HPDE6-E6E7 (cell line): ENCODE measurements around the gene KRTAP10-10.
"Not testable (repeated sequence)": the region's sequence is repeated elsewhere in the genome, so short reads cannot be mapped to it uniquely, and the experiment has no call there.

ENCODE experiments used
- DNase-seq: peaks from one replicate; pipeline ENCODE4 v3.0.0; 2011; ENCODE audit warnings: missing footprints; ENCODE audit errors: extremely low spot score

Gene KRTAP10-10, protein sequence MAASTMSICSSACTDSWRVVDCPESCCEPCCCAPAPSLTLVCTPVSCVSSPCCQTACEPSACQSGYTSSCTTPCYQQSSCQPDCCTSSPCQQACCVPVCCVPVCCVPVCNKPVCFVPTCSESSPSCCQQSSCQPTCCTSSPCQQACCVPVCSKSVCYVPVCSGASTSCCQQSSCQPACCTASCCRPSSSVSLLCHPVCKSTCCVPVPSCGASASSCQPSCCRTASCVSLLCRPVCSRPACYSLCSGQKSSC

DNA sequence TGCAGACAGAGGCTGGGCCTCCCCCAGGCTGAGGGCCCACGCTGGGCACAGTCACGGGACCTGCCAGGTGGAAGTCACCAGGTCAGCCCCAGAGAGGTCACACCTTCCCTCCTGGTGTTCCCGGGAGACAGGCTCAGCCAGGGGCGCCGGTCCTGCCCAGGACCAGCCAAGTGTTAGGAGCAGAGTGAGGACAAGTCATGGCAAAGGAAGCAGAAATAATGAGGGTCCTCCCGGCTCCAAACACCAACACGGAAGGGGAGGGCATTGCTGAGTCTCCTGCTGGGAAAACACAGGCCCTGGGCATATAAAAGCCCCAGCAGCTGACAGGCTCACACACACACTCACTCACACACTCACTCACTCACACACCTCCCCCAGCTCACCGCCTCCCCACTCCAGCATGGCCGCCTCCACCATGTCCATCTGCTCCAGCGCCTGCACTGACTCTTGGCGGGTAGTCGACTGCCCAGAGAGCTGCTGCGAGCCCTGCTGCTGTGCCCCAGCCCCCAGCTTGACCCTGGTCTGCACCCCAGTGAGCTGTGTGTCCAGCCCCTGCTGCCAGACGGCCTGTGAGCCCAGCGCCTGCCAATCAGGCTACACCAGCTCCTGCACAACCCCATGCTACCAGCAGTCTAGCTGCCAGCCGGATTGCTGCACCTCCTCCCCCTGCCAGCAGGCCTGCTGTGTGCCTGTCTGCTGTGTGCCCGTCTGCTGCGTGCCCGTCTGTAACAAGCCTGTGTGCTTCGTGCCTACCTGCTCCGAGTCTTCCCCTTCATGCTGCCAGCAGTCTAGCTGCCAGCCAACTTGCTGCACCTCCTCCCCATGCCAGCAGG lies at the start of gene KRTAP10-10:
Gene KRTAP10-10, plus strand, starts transcription at position 339 of the 833 bp plus-strand sequence. Its CDS starts 62 bp downstream, at position 401.
- no peak for DNase-seq

DNA sequence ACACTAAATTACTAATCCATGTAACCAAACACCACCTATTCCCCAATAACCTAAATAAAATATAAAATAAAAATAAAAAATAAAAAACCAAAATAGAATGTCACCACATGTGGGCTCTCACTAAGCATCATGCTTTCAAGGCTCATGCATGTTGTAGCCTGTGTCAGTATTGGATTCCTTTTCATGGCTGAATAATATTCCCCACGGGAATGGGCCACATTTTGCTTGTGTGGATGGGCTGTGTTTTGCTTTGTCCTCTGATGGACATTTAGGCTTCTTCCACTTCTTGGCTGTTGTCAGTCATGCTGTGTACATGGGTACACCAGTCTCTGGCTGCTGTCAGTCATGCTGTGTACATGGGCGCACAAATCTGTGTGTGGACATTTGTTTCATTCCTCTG lies 48.1 kb upstream of the KRTAP10-10 start:
- DNase-seq = no peak

DNA sequence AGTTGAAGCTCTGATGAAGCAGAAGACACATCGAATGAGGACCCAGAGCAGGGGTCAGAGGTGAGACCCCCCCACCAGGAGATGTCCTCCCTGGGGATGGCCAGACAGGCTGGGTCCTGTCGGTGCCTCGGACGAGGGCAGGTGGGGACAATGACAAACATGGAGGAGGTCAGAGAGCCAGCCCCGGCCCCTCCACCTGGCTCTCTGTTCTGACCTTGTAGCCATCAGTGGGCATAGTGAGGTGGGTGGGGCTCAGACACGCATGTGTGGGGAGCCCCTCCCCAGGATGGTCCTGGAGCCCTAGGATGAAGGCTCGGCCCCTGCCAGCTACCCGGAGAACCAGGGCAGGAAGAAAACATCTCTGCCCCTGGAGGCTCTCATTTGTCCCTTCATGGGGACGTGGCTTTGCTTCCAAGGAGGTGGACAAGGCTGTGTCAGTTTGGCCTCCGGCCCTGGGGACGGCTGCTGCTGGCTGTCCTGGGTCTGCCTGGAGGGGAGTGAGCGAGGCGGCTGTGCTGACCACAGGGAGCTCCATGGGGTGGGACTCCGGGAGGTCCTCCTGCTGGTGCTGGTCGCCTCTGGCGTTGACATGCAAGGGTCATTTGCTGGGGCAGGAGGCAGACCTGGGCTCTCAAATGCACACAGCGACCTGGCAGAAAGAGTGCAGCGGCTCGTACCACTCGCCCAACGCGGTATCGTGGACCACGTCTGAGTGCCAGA lies 47.4 kb upstream of the KRTAP10-10 start:
- no peak for DNase-seq

DNA sequence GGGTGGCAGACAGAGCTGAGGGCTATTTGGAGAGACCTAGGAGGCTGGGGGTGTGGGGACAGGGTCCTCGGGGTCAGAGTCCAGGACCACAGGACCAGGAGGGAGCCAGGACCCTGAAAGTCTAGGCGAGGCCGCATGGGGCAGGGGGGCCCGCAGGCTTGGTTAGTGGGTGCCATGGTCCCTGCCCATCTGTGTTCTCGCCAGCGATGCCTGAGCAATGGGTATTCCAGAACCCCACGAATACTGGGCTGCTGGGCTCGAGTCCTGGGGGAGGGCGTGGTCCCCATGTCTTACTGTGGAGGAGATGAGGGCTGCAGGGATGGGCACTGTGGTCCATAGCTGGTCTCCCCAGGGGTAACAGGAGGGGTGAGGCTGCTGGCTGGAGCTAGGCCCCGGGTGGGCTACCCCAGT lies 46.8 kb upstream of the KRTAP10-10 start:
- no peak for DNase-seq

DNA sequence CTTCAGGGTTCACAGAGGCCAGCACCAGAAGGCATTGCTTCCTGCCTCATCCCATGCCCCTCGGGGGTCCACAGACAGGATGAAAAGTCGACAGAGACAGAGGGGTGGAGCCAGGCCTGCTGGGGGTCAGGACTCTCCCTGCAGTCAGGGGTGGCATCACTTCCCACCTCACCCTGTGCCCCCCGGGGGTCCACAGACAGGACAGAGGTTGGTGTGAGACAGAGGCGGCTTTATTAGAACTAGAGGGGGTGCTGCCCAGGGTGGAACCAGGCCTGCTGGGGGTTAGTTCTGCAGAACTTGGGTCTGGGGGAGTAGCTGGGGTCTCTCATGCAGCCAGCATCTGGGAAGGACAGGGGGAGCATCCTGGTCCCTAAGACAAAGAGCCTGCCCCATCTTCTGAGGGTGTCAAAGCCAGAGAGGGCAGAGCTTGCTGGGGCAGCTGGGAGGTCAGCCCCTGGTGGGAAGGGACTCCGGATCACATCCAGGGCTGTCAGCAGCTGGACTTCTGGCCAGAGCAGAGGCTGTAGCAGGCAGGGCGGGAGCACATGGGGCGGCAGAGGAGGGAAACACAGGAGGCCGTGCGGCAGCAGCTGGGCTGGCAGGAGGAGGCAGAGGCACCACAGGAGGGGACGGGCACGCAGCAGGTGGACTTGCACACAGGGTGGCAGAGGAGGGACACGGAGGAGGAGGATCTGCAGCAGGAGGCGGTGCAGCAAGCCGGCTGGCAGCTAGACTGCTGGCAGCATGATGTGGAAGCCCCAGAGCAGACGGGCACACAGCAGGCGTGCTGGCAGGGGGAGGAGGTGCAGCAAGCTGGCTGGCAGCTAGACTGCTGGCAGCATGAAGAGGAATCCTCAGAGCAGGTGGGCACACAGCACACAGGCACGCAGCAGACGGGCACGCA lies 46.0 kb upstream of the KRTAP10-10 start:
- not testable (repeated sequence) for DNase-seq

DNA sequence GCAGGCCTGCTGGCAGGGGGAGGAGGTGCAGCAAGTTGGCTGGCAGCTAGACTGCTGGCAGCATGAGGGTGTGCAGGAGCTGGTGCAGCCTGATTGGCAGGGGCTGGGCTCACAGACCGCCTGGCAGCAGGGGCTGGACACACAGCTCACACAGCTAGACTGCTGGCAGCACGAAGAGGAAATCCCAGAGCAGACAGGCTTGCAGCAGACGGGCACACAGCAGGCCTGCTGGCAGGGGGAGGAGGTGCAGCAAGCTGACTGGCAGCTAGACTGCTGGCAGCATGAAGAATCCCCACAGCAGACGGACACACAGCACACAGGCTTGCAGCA lies 45.4 kb upstream of the KRTAP10-10 start:
- not testable (repeated sequence) for DNase-seq

DNA sequence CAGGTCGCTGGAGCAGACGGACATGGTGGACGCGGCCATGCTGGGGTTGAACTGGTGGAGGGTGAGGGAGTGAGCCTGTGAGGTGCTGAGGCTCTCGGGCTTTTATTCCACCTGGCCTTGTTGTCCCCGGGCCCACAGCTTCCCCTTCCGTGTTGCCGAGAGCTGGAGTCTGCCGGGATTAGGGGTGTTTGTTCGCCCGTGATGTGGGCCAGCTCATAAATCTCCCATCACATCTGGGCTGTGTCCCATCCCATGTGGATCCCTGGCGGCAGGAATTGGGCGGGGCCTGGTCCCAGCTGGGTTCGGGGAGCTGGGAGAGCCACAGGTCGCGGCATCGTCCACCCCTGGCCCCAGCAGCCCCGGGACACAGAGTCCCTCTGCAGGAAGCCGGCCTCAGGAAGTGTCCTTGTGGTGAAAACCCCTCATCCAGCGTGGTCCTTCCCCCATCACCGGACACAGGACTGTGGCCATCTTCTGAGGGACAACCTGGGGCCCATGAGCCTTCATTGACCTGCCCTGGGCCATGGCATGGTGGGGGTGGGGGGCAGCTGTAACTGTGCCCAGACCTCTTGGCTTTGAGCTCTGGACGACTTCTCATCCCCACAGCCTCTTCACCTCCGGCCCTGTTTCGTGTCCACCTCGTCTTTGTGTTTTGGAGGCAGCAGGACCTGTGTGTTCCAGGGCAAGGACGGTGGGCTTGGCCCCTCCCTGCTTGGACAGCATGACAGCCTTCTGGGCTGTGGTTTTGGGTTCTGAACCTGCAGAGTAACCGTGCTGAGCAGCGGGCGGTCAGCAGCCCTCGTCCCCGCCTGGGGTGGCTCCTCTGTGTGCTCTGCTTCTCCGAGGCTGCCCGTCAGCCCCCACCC lies 44.5 kb upstream of the KRTAP10-10 start, which contains the start of gene KRTAP10-6:
Gene KRTAP10-6, minus strand, starts transcription at position 60 of the 866 bp plus-strand sequence. Its CDS starts 21 bp downstream, at position 39.
- DNase-seq = no peak

DNA sequence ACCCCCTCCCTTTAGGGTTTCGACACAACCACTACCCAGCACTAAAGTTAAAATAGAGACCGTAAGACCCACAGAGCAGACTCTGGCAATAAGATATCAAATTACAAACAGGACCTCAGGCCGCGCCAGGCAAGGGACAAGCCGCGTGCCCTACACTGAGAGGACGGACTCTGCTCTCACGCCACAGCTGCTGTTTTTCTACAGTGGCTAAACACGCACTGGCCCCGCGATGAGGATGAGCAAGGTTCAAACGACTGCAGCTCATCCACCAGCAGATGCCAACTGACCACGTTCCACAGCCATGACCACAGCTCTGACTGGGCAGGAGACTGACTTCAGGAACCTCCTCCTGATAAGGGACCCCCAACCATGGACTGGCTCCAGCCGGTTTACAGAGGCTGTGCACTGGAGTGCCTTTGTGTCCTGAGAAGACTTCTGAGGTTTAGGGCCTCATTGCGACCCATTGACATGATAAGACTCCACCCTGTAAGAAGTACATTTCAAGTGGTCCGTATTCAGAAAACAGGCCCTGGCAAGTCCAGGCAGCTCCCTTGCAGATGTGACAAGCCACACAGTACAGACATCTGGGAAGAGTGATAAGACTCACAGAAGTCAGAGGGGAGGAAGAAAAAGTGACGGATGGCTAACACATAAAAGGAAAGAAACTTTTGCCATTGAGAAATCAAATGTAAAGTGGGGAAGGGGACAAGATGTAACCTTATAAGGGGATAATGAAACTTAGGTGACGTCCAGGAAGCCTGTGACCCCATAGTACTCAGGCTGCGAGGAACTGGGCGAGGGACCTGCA lies 43.4 kb upstream of the KRTAP10-10 start:
- no peak for DNase-seq

DNA sequence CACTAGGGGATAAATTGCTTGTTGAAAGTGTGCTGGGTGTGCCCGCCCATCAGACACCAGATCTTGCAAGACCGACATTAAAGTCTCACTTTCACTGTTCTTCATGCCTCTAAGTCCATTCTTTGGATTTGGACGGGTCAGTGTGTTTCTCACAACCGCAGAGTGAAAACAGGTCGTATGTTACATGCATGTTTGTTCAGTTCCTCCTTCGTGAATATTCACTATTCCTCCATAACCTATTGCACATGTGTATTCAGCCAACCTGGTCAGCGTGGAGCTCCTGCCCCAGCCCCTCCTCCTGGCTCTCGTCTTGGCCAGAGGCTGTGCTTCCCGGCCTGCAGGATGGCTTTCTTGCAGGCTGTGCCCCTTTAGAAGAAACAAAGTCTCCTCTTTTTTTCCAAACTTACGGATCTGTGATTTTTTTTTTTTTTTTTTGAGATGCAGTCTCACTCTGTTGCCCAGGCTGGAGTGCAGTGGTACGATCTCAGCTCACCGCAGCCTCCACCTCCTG lies 42.7 kb upstream of the KRTAP10-10 start:
- DNase-seq = no peak

DNA sequence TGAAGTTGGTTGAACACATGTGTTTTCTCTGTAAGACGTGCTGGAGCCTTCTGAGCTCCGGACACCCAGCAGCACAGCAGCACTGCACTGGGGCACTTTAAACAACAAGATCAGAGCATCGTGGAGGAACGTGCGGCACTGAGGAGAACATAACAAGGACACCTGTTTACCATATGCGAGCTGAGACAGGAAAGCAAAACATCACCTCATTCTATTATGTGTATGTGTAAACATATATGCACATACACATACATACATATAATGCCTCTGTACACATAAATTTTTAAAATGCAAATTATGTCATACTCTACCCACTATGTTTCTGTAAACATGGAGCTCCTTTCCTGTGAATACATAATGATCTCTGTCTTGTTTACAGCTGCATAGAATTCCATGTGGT lies 41.6 kb upstream of the KRTAP10-10 start:
- no peak for DNase-seq

DNA sequence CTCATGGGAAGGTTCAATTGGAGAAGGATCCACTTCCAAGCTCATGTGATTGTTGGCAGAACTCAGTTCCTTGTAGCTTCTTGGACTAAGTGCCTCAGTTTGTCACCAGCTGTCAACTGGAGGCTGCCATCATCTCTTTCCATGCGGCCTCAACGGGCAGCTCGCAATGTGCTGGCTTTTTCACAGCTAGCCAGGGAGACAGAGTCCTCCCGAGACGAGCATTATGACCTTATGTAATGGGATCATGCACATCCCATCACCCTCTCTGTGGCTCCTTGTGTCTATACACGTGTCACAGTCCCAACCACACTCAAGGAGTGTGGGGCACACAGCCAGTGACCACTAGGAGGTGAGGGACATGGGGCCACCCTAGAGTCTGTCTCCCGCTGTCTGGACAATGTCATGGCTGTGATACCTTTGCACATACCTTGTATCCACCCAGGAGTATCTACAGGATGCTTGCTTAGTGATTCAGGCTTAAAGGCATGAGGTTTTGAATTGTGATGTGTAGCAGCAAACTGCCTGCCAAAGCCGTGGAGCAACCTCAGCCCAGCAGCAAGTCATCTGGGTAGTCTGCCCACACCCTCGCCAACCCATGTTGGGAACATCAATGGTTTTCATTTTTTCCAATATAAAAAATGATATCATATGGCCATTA lies 41.0 kb upstream of the KRTAP10-10 start:
- no peak for DNase-seq

DNA sequence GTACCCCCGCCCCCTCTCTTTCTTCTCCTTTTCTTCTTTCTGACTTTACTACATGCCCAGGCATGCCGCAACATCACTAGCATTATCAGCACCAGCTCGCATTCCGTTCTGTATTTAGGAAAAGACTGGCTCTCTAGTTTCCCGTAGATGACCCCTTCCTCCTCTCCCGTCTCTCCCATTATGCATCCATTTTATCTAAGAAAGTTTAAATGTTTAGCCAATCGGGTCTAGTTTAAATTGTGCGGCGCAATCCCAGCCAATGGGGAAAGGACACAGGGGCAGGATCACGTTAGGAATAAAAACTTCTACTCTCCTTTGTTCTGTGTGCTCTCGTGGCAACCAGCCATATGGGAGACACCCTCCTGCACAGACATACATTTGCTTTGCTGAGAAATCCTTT lies 39.1 kb upstream of the KRTAP10-10 start:
- no peak for DNase-seq

DNA sequence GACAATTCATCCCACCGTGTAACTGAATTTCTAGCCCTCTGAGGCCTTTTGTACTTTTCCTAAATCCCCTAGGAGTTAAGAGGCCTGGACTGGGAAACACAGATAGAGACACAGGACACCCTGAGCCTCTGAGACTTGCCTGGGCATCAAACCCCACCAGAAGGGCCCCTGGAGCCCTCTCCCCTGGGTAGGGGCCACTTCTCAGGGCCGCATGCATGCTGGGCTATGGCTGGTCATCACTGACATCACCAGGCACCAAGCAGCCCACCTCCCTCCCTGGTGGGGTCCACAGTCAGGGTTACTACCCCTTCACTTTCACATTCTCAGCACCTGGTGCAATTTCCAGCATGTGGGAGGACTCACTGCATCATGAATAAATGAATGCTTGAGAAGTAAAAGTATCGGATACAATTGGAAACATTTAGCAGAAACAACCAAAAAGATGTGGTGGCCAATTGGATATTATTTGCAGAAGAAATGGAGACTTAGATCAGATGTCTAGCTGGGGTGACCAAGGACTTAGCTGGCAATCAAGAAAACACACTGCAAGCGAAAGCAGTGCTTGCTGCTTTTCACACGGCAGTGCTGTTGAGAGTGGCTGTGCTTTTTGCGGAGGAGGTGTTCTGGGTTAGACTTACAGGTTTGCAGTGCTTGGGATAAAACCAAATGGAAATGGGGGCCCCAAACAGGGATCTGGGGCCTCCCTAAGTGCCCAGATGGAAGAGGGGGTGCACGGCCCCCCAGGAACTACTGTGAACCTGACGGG lies 37.7 kb upstream of the KRTAP10-10 start:
- no peak for DNase-seq

DNA sequence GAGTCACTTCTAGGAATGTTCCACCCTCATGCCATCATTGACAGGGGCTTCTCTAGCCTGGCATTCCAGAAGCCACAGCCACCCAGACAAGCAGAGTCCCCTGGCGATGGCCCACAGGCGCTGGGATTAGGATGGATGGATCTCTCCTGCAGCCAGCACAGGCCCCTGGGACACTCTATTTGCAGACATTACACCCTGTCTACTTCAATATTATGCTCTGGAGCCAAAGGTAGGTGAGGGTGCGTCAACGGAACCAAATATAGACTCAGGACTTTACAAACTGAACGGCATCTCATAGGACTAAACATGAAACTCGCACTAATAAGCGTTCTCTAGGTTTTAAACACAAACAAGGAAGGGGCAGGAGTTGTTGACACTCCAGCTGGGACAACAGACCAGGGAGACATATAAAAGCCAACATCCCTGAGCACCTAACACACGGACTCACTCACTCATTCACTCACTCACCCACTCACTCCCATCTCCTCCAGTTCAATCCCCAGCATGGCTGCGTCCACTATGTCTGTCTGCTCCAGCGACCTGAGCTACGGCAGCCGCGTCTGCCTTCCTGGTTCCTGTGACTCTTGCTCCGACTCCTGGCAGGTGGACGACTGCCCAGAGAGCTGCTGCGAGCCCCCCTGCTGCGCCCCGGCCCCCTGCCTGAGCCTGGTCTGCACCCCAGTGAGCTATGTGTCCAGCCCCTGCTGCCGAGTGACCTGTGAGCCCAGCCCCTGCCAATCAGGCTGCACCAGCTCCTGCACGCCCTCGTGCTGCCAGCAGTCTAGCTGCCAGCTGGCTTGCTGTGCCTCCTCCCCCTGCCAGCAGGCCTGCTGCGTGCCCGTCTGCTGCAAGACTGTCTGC lies 36.8 kb upstream of the KRTAP10-10 start, which contains the start of gene KRTAP10-7:
Gene KRTAP10-7, plus strand, starts transcription at position 480 of the 861 bp plus-strand sequence. Its CDS starts 25 bp downstream, at position 505.
- DNase-seq = not testable (repeated sequence)

DNA sequence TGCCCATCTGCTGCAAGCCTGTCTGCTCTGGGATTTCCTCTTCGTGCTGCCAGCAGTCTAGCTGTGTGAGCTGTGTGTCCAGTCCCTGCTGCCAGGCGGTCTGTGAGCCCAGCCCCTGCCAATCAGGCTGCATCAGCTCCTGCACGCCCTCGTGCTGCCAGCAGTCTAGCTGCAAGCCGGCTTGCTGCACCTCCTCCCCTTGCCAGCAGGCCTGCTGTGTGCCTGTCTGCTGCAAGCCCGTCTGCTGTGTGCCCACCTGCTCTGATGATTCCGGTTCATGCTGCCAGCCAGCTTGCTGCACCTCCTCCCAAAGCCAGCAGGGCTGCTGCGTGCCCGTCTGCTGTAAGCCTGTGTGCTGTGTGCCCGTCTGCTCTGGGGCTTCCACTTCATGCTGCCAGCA lies 36.1 kb upstream of the KRTAP10-10 start:
- not testable (repeated sequence) for DNase-seq

DNA sequence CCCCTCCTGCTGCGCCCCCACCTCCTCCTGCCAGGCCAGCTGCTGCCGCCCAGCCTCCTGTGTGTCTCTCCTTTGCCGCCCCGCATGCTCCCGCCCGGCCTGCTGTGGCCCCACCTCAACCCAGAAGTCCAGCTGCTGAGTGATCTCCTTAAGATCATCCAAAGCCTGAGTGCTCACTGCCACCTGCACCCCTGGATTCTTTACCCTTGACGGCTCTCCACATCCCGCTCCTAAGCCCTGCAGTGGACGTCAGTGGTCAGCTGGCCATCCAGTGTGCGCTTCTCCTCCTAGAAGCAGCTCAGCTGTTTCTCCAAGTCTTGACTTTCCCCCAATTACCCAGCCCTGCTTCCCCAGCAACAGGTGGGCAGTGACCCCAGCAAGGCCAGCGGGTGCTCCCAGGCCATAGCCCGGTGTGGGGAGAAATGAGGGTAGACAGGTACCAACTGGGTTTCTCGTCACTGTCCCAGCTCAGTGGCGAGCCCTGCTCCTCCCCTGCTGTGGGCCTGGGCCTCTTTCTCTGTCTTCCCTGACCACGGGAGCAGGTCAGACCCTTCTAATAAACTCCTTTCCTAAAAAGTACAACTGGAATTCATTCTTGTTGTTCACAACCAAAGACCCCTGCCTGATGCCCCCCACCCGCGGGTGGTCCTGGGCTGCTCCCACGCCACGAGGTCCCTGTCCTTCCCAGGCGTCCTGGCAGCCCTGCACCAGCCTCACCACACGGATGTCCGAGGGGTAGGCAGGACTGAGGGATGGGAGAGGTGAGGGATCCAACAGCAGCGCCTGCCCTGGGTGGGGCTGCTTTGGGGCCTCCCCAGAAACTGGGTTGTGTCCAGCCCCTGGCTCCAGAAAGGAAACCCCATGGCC lies 35.3 kb upstream of the KRTAP10-10 start:
- no peak for DNase-seq
